Endothelial cell of umbilical vein (primary cell): ENCODE results near the gene FLVCR2. TPM values are rescaled to one million over a fixed set of nuclear protein-coding genes. Genes with fewer than 3 reads are reported as not detected.

Experiments
- BruUV-seq: library from RNA; stranded (reverse); fragments of 400-500 nt; replicated peaks from 2 replicates; lab custom pipeline; 2021; lab: Mats Ljungman, UMichigan
- CTCF ChIA-PET: fragments of 300-600, 350-600 bp; sonication (Branson Sonifier 250); formaldehyde crosslinking; loops from one replicate; lab custom pipeline; 2021; ENCODE audit warnings: antibody characterized with exemption, inconsistent platforms; lab: Charles Lee
- POLR2A ChIA-PET: fragments of 300-600, 350-600 bp; sonication (Branson Sonifier 250); formaldehyde crosslinking; loops from one replicate; lab custom pipeline; 2021; ENCODE audit warnings: antibody characterized with exemption, inconsistent platforms; lab: Charles Lee
- DNase-seq: peaks from one replicate; pipeline ENCODE4 v3.0.0-alpha.2; 2011; ENCODE audit warnings: low read depth, low spot score
- FAIRE-seq: peaks from 2 replicates; lab custom pipeline; 2011; peaks lifted over from hg19 to GRCh38; lab: Jason Lieb, UNC
- H2AFZ ChIP-seq: 2 replicates; pipeline ENCODE4 v1.6.0; 2012; ENCODE audit warnings: low read depth, low read length, control low read depth, inconsistent platforms
- H3K27ac ChIP-seq: 2 replicates; pipeline ENCODE4 v1.5.1; 2011; ENCODE audit warnings: low read depth, mild to moderate bottlenecking, control low read depth, low read length, moderate library complexity; ENCODE audit not compliant: insufficient read depth
- H3K27me3 ChIP-seq, 2 experiments: 2 replicates each; pipeline versions ENCODE4 v1.6.0 to v1.6.1; 2011; ENCODE audit warnings: low read length in 2 of 2, mixed read lengths in 1 of 2; ENCODE audit not compliant: control insufficient read depth in 2 of 2, insufficient read depth in 2 of 2
- H3K36me3 ChIP-seq, 2 experiments: 2 replicates in 1 of 2; 3 replicates in 1 of 2; pipeline ENCODE4 v1.5.1; 2011; ENCODE audit warnings: low read length in 2 of 2, mild to moderate bottlenecking in 1 of 2, moderate library complexity in 1 of 2; ENCODE audit not compliant: control insufficient read depth in 2 of 2, insufficient read depth in 2 of 2; ENCODE audit errors: extremely low read depth in 1 of 2
- H3K4me1 ChIP-seq: 3 replicates; pipeline ENCODE4 v1.5.1; 2011; ENCODE audit warnings: mild to moderate bottlenecking, low read length; ENCODE audit not compliant: control insufficient read depth, insufficient read depth; ENCODE audit errors: extremely low read depth
- H3K4me2 ChIP-seq: 2 replicates; pipeline ENCODE4 v1.6.1; 2011; ENCODE audit warnings: low read length, control low read depth, mixed read lengths; ENCODE audit not compliant: insufficient read depth
- H3K4me3 ChIP-seq, 3 experiments: fragments of 200-600 bp in 1 of 3; sonication (generic), shearing (Covaris generic) in 1 of 3; replicated peaks in 1 of 3; 2 replicates each; pipeline ENCODE4 v1.5.1; 2011 to 2016; ENCODE audit warnings: control low read depth in 3 of 3, low read length in 3 of 3, mild to moderate bottlenecking in 2 of 3, inconsistent platforms in 1 of 3, low read depth in 1 of 3, moderate library complexity in 1 of 3; ENCODE audit not compliant: insufficient read depth in 1 of 3
- H3K79me2 ChIP-seq: 2 replicates; pipeline ENCODE4 v1.6.0; 2012; ENCODE audit warnings: low read length, inconsistent platforms; ENCODE audit not compliant: control insufficient read depth, insufficient read depth
- H3K9ac ChIP-seq: replicated peaks from 2 replicates; pipeline ENCODE3; 2011; ENCODE audit warnings: low read length, control low read depth; ENCODE audit not compliant: insufficient read depth; ENCODE audit errors: extremely low read depth
- H3K9me1 ChIP-seq: replicated peaks from 3 replicates; pipeline ENCODE4 v1.6.0; 2011; ENCODE audit warnings: mild to moderate bottlenecking, low read length; ENCODE audit not compliant: control insufficient read depth, insufficient read depth; ENCODE audit errors: extremely low read depth
- H3K9me3 ChIP-seq: replicated peaks from 2 replicates; pipeline ENCODE4 v1.5.1; 2012; ENCODE audit warnings: low read length, inconsistent platforms; ENCODE audit not compliant: control insufficient read depth, insufficient read depth
- H4K20me1 ChIP-seq: replicated peaks from 2 replicates; pipeline ENCODE3; 2011; ENCODE audit warnings: mild to moderate bottlenecking, low read length; ENCODE audit not compliant: control insufficient read depth, insufficient read depth; ENCODE audit errors: extremely low read depth
- CTCF ChIP-seq, 2 donors: IDR thresholded peaks; 1 replicate in 1 of 2; 2 replicates in 1 of 2; pipeline ENCODE4 v1.5.1; 2011; ENCODE audit warnings: low read length in 2 of 2, mild to moderate bottlenecking in 2 of 2, moderate library complexity in 2 of 2, control low read depth in 1 of 2, inconsistent platforms in 1 of 2, low read depth in 1 of 2; ENCODE audit not compliant: insufficient read depth in 1 of 2; ENCODE audit errors: extremely low read depth in 1 of 2
- EZH2 ChIP-seq: IDR thresholded peaks from 2 replicates; pipeline ENCODE4 v1.6.1; 2012; ENCODE audit warnings: borderline replicate concordance, low read depth, mild to moderate bottlenecking, moderate library complexity, low read length, inconsistent platforms; ENCODE audit not compliant: severe bottlenecking
- GATA2 ChIP-seq: IDR thresholded peaks from 2 replicates; pipeline ENCODE4 v1.7.0; 2011; ENCODE audit warnings: low read depth, mild to moderate bottlenecking, moderate library complexity, mixed read lengths, low read length; ENCODE audit not compliant: insufficient read length, insufficient read depth
- JUN ChIP-seq: IDR thresholded peaks from 2 replicates; pipeline ENCODE4 v1.6.1; 2011; ENCODE audit warnings: borderline replicate concordance, low read depth; ENCODE audit not compliant: insufficient read length, insufficient read depth
- MAX ChIP-seq: IDR thresholded peaks from 2 replicates; pipeline ENCODE4 v1.6.1; 2011; ENCODE audit not compliant: insufficient read depth, insufficient read length
- MYC ChIP-seq: IDR thresholded peaks from one replicate; pipeline ENCODE4 v1.6.1; 2011; ENCODE audit warnings: mild to moderate bottlenecking, low read depth, low read length
- POLR2A ChIP-seq: IDR thresholded peaks from 2 replicates; pipeline ENCODE4 v1.6.1; 2012; ENCODE audit warnings: low read depth, mild to moderate bottlenecking, control low read depth, low read length
- POLR2AphosphoS5 ChIP-seq: IDR thresholded peaks from 2 replicates; pipeline ENCODE4 v1.6.1; 2012; ENCODE audit warnings: low read depth, mild to moderate bottlenecking, control low read depth, low read length, moderate library complexity; ENCODE audit not compliant: insufficient read depth
- dilution Hi-C: fragments of 300-500 bp; cut with MboI; formaldehyde crosslinking; loops from one replicate; pipeline ENCODE4 v1.15.0; 2019; ENCODE audit warnings: low sequenced_read_pairs; ENCODE audit not compliant: extremely low pct_ligation_motif_present
- intact Hi-C: fragments of 100-400 bp; cut with micrococcal nuclease; formaldehyde crosslinking; loops from one replicate; pipeline ENCODE4 v1.10.0; 2022
- polyA plus RNA-seq, 4 experiments: library from polyadenylated mRNA; depleted of rRNA in 3 of 4; stranded (reverse) in 3 of 4; unstranded in 1 of 4; fragments of >200 nt; gene quantifications; 2 replicates each; pipeline versions ENCODE4 v1.2.1 to v1.2.3, GENCODE V29; 2011 to 2012; ENCODE audit warnings: missing spikeins in 1 of 4
- total RNA-seq: library from RNA; stranded (reverse); gene quantifications from 2 replicates; pipeline ENCODE4 v1.2.3, GENCODE V29; 2021

The FLVCR2 gene
- total and polyA plus RNA-seq, 2 donors (not counting 3 experiments of a cell fraction or from before 2014, with no cell fraction given) = 1.4 to 4.9 TPM

- BruUV-seq = no TSS peak
- H3K9me3 ChIP-seq = no peaks in the 10 kb centered on the region
- no peak for DNase-seq
- H3K27me3 ChIP-seq = peaks cover 5 to 13% of the 10 kb centered on the region in 2 experiments
- intact Hi-C loops (no loop called here), dilution Hi-C loops (no loop called here)
- TF ChIP-seq GATA2 (no peak), POLR2A (no peak), POLR2AphosphoS5 (no peak), MYC (no peak), MAX (no peak), CTCF (IDR thresholded peaks at IDR 0.05; ENCODE audit: extremely low read depth in 1 of 2, insufficient read depth in 1 of 2, low read depth in 1 of 2, low read length in 2 of 2) (no peak), EZH2 (no peak), JUN (no peak)
- no peak overlapping the region for H3K4me3 ChIP-seq
- H3K79me2 ChIP-seq = no peaks in the 10 kb centered on the region
- POLR2A ChIA-PET = no interaction called here
- no peak overlapping the region for H3K9ac ChIP-seq
- no peak overlapping the region for H3K27ac ChIP-seq
- H3K4me1 ChIP-seq = no peaks in the 10 kb centered on the region
- no peak for FAIRE-seq
- H2AFZ ChIP-seq = no peak overlapping the region
- no peaks in the 10 kb centered on the region for H4K20me1 ChIP-seq
- no peaks in the 10 kb centered on the region for H3K36me3 ChIP-seq
- H3K4me2 ChIP-seq = no peak overlapping the region
- CTCF ChIA-PET = no interaction called here
- no peaks in the 10 kb centered on the region for H3K9me1 ChIP-seq
These were observed 36.8 kb downstream of the FLVCR2 start for GRCh38 chr14:75615200-75615599.
